GM13977 (cell line): ENCODE results near the gene GMDS.

Experiments
- DNase-seq: peaks from one replicate; pipeline ENCODE4 v3.0.0; 2012; ENCODE audit warnings: low spot score
- CTCF ChIP-seq: IDR thresholded peaks from 2 replicates; pipeline ENCODE4 v1.5.1; 2012; ENCODE audit warnings: mild to moderate bottlenecking, control low read depth; ENCODE audit not compliant: insufficient read depth; ENCODE audit errors: extremely low read depth, missing control alignments
- in situ Hi-C: fragments of 300-500 bp; cut with MboI; formaldehyde crosslinking; loops from one replicate; pipeline ENCODE4 v1.12.0; 2022; ENCODE audit warnings: low sequenced_read_pairs, low pct_unique_long_range_greater_than_20kb, mixed read lengths, inconsistent platforms; ENCODE audit not compliant: unreplicated experiment

Gene GMDS

GRCh38 chr6:1950631-1951030 is 294.8 kb downstream of the GMDS start:
- no peak for DNase-seq
- in situ Hi-C loops: no loop called here
- TF ChIP-seq CTCF: no peak

DNA sequence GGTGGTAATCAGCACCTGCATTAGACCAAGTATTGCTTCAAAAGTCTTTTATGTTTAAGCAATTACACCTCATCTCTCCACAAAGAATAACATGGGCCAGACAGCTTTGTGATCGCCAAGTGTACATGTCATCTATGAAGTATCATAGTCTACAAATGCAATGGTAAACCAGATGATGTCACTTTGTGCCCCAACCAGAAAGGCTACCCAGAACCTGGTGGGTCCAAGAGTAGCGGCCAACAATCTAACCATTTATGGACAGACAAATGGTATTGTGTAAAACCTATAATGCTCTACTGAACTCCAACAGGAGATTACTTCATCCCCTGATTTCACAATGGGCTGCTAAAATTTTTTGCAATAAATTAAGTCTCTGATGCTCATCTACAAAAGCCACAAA is 295.9 kb downstream of the GMDS start:
- in situ Hi-C loops: no loop called here
- no peak for TF ChIP-seq CTCF
- DNase-seq: no peak

- no peak for TF ChIP-seq CTCF
- no peak for DNase-seq
- in situ Hi-C loops: no loop called here
Observed at GRCh38 chr6:1947922-1948321, 297.5 kb downstream of the GMDS start.

DNA sequence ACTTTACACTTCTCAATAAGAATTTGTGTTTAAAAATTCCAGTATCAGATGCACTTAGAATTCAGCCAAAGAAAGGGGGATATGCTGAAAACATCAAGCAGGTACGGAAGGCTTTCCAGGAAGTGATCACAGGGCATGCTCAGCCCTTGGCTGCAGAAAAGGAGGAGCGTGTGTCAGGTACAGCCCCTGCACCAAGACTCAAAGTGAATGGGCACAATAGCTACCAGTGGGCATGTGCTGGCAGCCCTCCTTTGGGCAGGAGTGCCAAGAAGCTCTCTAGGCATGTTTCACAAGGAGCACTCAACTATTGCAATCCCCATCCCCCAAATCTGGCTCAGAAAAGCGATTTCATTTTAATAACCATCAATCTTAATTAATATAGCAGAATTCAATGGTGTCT is 298.8 kb downstream of the GMDS start:
- in situ Hi-C loops: no loop called here
- DNase-seq: no peak
- no peak for TF ChIP-seq CTCF

DNA sequence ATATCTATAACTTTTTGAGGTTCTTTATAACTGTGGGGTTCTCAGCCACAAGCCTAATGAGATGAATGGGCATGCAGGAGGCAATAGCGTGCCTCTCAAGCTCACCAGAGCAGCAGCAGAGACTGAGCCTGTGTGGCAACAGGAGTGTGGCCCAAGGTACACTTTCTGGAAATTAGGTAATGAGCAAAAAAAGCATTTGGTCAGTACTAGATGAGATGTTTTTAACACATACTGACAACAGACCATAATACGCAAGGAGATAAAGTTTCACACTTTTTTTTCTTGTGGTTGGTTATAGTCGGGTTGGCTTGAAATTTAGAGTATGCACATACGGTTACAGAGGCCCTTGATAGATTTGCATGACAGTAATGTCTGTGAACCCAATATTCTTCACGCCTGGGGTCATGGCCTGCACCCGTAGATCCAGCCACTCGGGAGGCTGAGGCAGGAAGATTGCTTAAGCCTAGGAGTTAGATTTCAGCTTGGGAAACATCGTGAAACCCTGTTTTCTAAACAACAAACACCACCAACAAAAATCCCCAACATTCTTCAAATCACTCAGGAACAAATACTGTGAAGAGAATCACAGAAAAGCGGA is 300.1 kb downstream of the GMDS start:
- TF ChIP-seq CTCF: no peak
- in situ Hi-C loops: no loop called here
- no peak for DNase-seq

DNA sequence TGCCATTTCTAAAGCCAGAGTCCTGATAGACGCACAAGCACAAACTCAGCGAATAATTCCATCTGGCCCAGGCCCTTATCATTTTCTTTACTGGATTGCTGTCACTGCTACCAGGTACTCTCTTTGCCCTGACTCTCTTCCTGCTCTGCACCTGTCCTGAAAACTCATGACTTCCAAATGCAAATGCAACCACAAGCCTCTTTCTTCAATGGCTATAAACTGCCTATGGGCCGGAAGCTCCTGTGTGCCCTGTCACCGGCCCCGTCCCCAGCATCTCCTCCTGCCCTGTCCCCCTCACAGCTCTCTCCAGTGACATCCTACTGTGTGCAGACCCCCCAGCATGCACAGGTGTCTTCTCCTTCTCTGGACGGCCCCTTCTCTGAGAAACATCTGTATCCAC is 302.6 kb downstream of the GMDS start:
- TF ChIP-seq CTCF: no peak
- in situ Hi-C loops: no loop called here
- DNase-seq: no peak

DNA sequence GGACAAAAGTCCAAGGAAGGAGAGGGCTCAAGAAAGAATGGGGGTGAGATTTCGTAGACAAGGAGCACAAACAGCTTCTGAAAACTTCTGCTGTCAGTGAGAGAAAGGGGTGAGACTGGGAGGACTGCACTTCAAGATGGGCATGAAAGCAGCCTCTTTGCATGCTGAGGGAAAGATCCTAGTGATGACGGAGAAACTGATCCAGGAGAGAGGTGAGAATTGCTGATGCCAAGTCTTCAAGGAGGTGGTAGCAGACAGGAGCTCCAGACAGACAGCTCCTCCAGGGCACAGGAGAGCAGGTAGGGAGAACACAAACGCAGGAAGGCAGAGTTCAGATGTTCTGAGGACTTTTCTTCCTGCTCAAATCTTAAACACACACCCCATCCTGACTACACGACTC is 303.9 kb downstream of the GMDS start:
- no peak for DNase-seq
- TF ChIP-seq CTCF: no peak
- in situ Hi-C loops: no loop called here
